Tibial nerve (tissue), 4 donors: ENCODE measurements around the gene PPP2R3B. TPM values are rescaled to one million over a fixed set of nuclear protein-coding genes. Genes with fewer than 3 reads are reported as not detected.
A peak's percentile ranks its signal among the peaks of the same experiment; 100 is the strongest.

Experiments used
- DNase-seq, 2 donors: peaks; one replicate each; pipeline ENCODE4 v3.0.0-alpha.2; 2019; ENCODE audit warnings: low spot score in 2 of 2
- H3K27ac ChIP-seq, 4 donors: fragments of 200-600 bp; sonication (generic) in 3 of 4; one replicate each; pipeline ENCODE4 v1.5.1; 2017 to 2019; ENCODE audit warnings: mild to moderate bottlenecking in 1 of 4
- H3K27me3 ChIP-seq, 2 donors: fragments of 200-600 bp; sonication (generic) in 1 of 2; one replicate each; pipeline versions ENCODE4 v1.5.1 to v1.6.0; 2017 to 2019
- H3K36me3 ChIP-seq, 3 donors: fragments of 200-600 bp; sonication (generic); one replicate each; pipeline ENCODE4 v1.5.1; 2018 to 2019
- H3K4me1 ChIP-seq, 4 donors: fragments of 200-600 bp; sonication (generic) in 3 of 4; one replicate each; pipeline ENCODE4 v1.5.1; 2017 to 2019
- H3K4me3 ChIP-seq, 4 donors: fragments of 200-600 bp; sonication (generic) in 3 of 4; one replicate each; pipeline ENCODE4 v1.5.1; 2017 to 2019; ENCODE audit warnings: mild to moderate bottlenecking in 1 of 4, moderate library complexity in 1 of 4
- H3K9me3 ChIP-seq, 4 donors: fragments of 200-600 bp; sonication (generic) in 3 of 4; one replicate each; pipeline ENCODE4 v1.5.1; 2017 to 2019
- CTCF ChIP-seq, 5 experiments: fragments of 200-600 bp in 3 of 5; fragments of 450-650 bp in 2 of 5; sonication (generic) in 3 of 5; IDR thresholded peaks; one replicate each; pipeline ENCODE4 v1.5.1; 2016 to 2019; ENCODE audit warnings: antibody characterized with exemption in 5 of 5, mild to moderate bottlenecking in 3 of 5, moderate library complexity in 2 of 5
- EP300 ChIP-seq, 2 donors: sonication (generic); formaldehyde crosslinking; IDR thresholded peaks; one replicate each; pipeline ENCODE4 v1.6.1; 2017; ENCODE audit warnings: antibody characterized with exemption in 2 of 2, mild to moderate bottlenecking in 1 of 2
- POLR2A ChIP-seq, 2 donors: fragments of 450-650 bp; IDR thresholded peaks; one replicate each; pipeline ENCODE4 v1.6.1; 2017; ENCODE audit warnings: antibody characterized with exemption in 2 of 2, mild to moderate bottlenecking in 2 of 2, moderate library complexity in 2 of 2
- WGBS, 2 donors: methylation state at CpG; one replicate each; pipeline ENCODE4 v1.1.5; 2018; 5-methylcytosine and 5-hydroxymethylcytosine counted together
- total RNA-seq, 4 donors: library from RNA; depleted of rRNA; stranded (reverse); fragments of >200 nt; gene quantifications; one replicate each; pipeline ENCODE4 v1.1.0, GENCODE V29; 2016

Gene PPP2R3B
- total RNA-seq, 4 donors from 2014 or later: 20.4 to 59.4 (median 32.7) TPM

- Histone ChIP-seq H3K4me1 (peaks cover 0 to 43% (median 7%) of the 10 kb centered on the region in 4 donors), H3K27me3 (peaks cover 0 to 49% of the 10 kb centered on the region in 2 donors), H3K36me3 (peaks cover 0 to 12% (median 0%) of the 10 kb centered on the region in 3 donors), H3K27ac (no peak overlapping the region), H3K9me3 (no peaks in the 10 kb centered on the region), H3K4me3 (peak overlapping the region in 1 of 4 donors; percentile 58)
- 7 to 12% methylated on average over 21 of the region's 21 CpGs for WGBS, 2 donors
- TF ChIP-seq CTCF (IDR thresholded peaks at IDR 0.05): no peak
- TF ChIP-seq EP300 (IDR thresholded peaks at IDR 0.05): no peak
- TF ChIP-seq POLR2A (IDR thresholded peaks at IDR 0.05): no peak
- no peak for DNase-seq
Measured at GRCh38 chrX:374596-374995, 12.1 kb downstream of the PPP2R3B start.

GRCh38 chrX:373641-374471, 12.9 kb downstream of the PPP2R3B start:
- TF ChIP-seq POLR2A (IDR thresholded peaks at IDR 0.05): no peak
- Histone ChIP-seq H3K4me1 (peaks cover 0 to 49% (median 7%) of the 10 kb centered on the region in 4 donors), H3K4me3 (peak overlapping the region; percentile 33 to 58 (median 42)), H3K36me3 (peaks cover 0 to 12% (median 0%) of the 10 kb centered on the region in 3 donors), H3K27ac (peak overlapping the region in 1 of 4 donors; percentile 67), H3K27me3 (peaks cover 0 to 49% of the 10 kb centered on the region in 2 donors), H3K9me3 (no peaks in the 10 kb centered on the region)
- 1% methylated on average over 70 to 74 of the region's 93 CpGs for WGBS, 2 donors
- no peak for DNase-seq

GRCh38 chrX:372856-373640, 13.7 kb downstream of the PPP2R3B start:
- H3K4me1 ChIP-seq: peaks cover 0 to 54% (median 7%) of the 10 kb centered on the region in 4 donors
- peaks cover 0 to 12% (median 0%) of the 10 kb centered on the region in 3 donors for H3K36me3 ChIP-seq
- H3K27ac ChIP-seq: peak overlapping the region in 1 of 4 donors; percentile 46
- no peak for TF ChIP-seq EP300 (IDR thresholded peaks at IDR 0.05)
- TF ChIP-seq CTCF (IDR thresholded peaks at IDR 0.05): no peak
- TF ChIP-seq POLR2A (IDR thresholded peaks at IDR 0.05): no peak
- no peak for DNase-seq
- 10 to 12% methylated on average over 33 to 63 of the region's 63 CpGs for WGBS, 2 donors
- H3K27me3 ChIP-seq: peaks cover 0 to 49% of the 10 kb centered on the region in 2 donors
- peak overlapping the region in 3 of 4 donors; percentile 22 to 58 (median 28) for H3K4me3 ChIP-seq
- H3K9me3 ChIP-seq: no peaks in the 10 kb centered on the region

GRCh38 chrX:371907-372306, 14.8 kb downstream of the PPP2R3B start:
- TF ChIP-seq EP300 (IDR thresholded peaks at IDR 0.05): no peak
- no peak for TF ChIP-seq POLR2A (IDR thresholded peaks at IDR 0.05)
- no peak for TF ChIP-seq CTCF (IDR thresholded peaks at IDR 0.05)
- peaks cover 0 to 49% of the 10 kb centered on the region in 2 donors for H3K27me3 ChIP-seq
- no peak overlapping the region for H3K27ac ChIP-seq
- H3K36me3 ChIP-seq: peaks cover 0 to 12% (median 0%) of the 10 kb centered on the region in 3 donors
- peaks cover 0 to 54% (median 7%) of the 10 kb centered on the region in 4 donors for H3K4me1 ChIP-seq
- WGBS, 2 donors: 73 to 75% methylated on average over 15 of the region's 15 CpGs
- no peak overlapping the region for H3K4me3 ChIP-seq
- no peak for DNase-seq
- H3K9me3 ChIP-seq: no peaks in the 10 kb centered on the region

GRCh38 chrX:370963-371745, 15.6 kb downstream of the PPP2R3B start:
- TF ChIP-seq POLR2A (IDR thresholded peaks at IDR 0.05) (no peak), EP300 (IDR thresholded peaks at IDR 0.05) (no peak), CTCF (IDR thresholded peaks at IDR 0.05) (no peak)
- Histone ChIP-seq H3K4me1 (peaks cover 0 to 54% (median 7%) of the 10 kb centered on the region in 4 donors), H3K27me3 (peaks cover 0 to 47% of the 10 kb centered on the region in 2 donors)

More at GRCh38 chrX:370963-371745, 15.6 kb downstream of the PPP2R3B start:
- Histone ChIP-seq H3K36me3 (peaks cover 0 to 12% (median 0%) of the 10 kb centered on the region in 3 donors), H3K9me3 (no peaks in the 10 kb centered on the region), H3K27ac (no peak overlapping the region), H3K4me3 (no peak overlapping the region)
- 84 to 93% methylated on average over 28 to 48 of the region's 48 CpGs for WGBS, 2 donors
- no peak for DNase-seq
